DOHH2 (cell line): ENCODE measurements around the gene MYH11.

Experiments
- H3F3A ChIP-seq: fragments of 200-600 bp; sonication (generic), shearing (Covaris generic); 2 replicates; pipeline ENCODE4 v1.6.0; 2016; ENCODE audit warnings: antibody characterized with exemption, mild to moderate bottlenecking; ENCODE audit not compliant: control insufficient read depth, insufficient read depth
- H3K27ac ChIP-seq: fragments of 200-600 bp; sonication (generic); 2 replicates; pipeline ENCODE4 v1.5.1; 2014; ENCODE audit warnings: low read depth, mild to moderate bottlenecking, low read length, moderate library complexity
- H3K27me3 ChIP-seq: fragments of 200-600 bp; sonication (generic); 2 replicates; pipeline ENCODE4 v1.6.1; 2014; ENCODE audit warnings: mild to moderate bottlenecking, low read length, mixed read lengths; ENCODE audit not compliant: control insufficient read depth
- H3K36me3 ChIP-seq: fragments of 200-600 bp; sonication (generic); 2 replicates; pipeline ENCODE4 v1.6.1; 2014; ENCODE audit warnings: mild to moderate bottlenecking, low read length, moderate library complexity, mixed read lengths; ENCODE audit not compliant: control insufficient read depth
- H3K4me1 ChIP-seq: fragments of 200-600 bp; sonication (generic); 2 replicates; pipeline ENCODE4 v1.6.1; 2014; ENCODE audit warnings: mild to moderate bottlenecking, low read length, mixed read lengths; ENCODE audit not compliant: control insufficient read depth
- H3K4me2 ChIP-seq: fragments of 200-600 bp; sonication (generic); 2 replicates; pipeline ENCODE4 v1.6.0; 2014; ENCODE audit warnings: mild to moderate bottlenecking, low read length, moderate library complexity
- H3K4me3 ChIP-seq: fragments of 200-600 bp; sonication (generic); 2 replicates; pipeline ENCODE4 v1.5.1; 2014; ENCODE audit warnings: mild to moderate bottlenecking, low read length, mixed read lengths
- H3K79me2 ChIP-seq: fragments of 200-600 bp; sonication (generic); 2 replicates; pipeline ENCODE4 v1.6.1; 2014; ENCODE audit warnings: mild to moderate bottlenecking, low read length, mixed read lengths; ENCODE audit not compliant: control insufficient read depth
- H3K9me2 ChIP-seq: fragments of 200-600 bp; sonication (generic); replicated peaks from 2 replicates; pipeline ENCODE4 v1.6.1; 2014; ENCODE audit warnings: mild to moderate bottlenecking, low read length, mixed read lengths; ENCODE audit not compliant: control insufficient read depth
- H3K9me3 ChIP-seq: fragments of 200-600 bp; sonication (generic); 2 replicates; pipeline ENCODE4 v1.6.1; 2014; ENCODE audit warnings: antibody characterized with exemption, low read length, mixed read lengths; ENCODE audit not compliant: control insufficient read depth, insufficient read depth
- H4K20me1 ChIP-seq: fragments of 200-600 bp; sonication (generic); 2 replicates; pipeline ENCODE4 v1.6.0; 2014; ENCODE audit warnings: low read depth, mild to moderate bottlenecking, antibody characterized with exemption, low read length, moderate library complexity; ENCODE audit not compliant: control insufficient read depth, insufficient read depth
- CTCF ChIP-seq: fragments of 200-600 bp; sonication (generic); IDR thresholded peaks from one replicate; pipeline ENCODE4 v1.5.1; 2014; ENCODE audit warnings: antibody characterized with exemption, mild to moderate bottlenecking, low read depth, low read length; ENCODE audit not compliant: poor library complexity, severe bottlenecking
- EZH2phosphoT487 ChIP-seq: fragments of 200-600 bp; sonication (generic); IDR thresholded peaks from 2 replicates; pipeline ENCODE4 v1.6.1; 2017; ENCODE audit warnings: borderline replicate concordance, mild to moderate bottlenecking, antibody characterized with exemption, low read length, moderate library complexity, mixed read lengths

MYH11 gene

GRCh38 chr16:15741207-15741871 is 115.5 kb downstream of the MYH11 start:
- Histone ChIP-seq H3K9me2 (no peaks in the 10 kb centered on the region), H3K9me3 (no peaks in the 10 kb centered on the region), H3F3A (no peaks in the 10 kb centered on the region), H3K4me3 (no peak overlapping the region), H3K4me2 (no peak overlapping the region), H3K4me1 (peaks cover 11% of the 10 kb centered on the region), H3K36me3 (no peaks in the 10 kb centered on the region), H3K27ac (no peak overlapping the region), H3K27me3 (peaks cover 4% of the 10 kb centered on the region), H4K20me1 (no peaks in the 10 kb centered on the region), H3K79me2 (no peaks in the 10 kb centered on the region)
- no peak for TF ChIP-seq CTCF
- TF ChIP-seq EZH2phosphoT487: no peak

- TF ChIP-seq EZH2phosphoT487 (no peak), CTCF (no peak)
- Histone ChIP-seq H3K9me3 (no peaks in the 10 kb centered on the region), H3K4me3 (no peak overlapping the region)
Observed at GRCh38 chr16:15739950-15740349, 116.9 kb downstream of the MYH11 start.

GRCh38 chr16:15739464-15739863 is 117.4 kb downstream of the MYH11 start:
- Histone ChIP-seq H3K27ac (no peak overlapping the region), H3K4me2 (no peak overlapping the region), H3F3A (no peaks in the 10 kb centered on the region)

More at GRCh38 chr16:15739950-15740349, 116.9 kb downstream of the MYH11 start:
- Histone ChIP-seq H3K27me3 (peaks cover 4% of the 10 kb centered on the region), H3F3A (no peaks in the 10 kb centered on the region), H3K36me3 (no peaks in the 10 kb centered on the region), H3K27ac (no peak overlapping the region), H4K20me1 (no peaks in the 10 kb centered on the region), H3K79me2 (no peaks in the 10 kb centered on the region), H3K4me1 (peaks cover 11% of the 10 kb centered on the region), H3K9me2 (no peaks in the 10 kb centered on the region), H3K4me2 (no peak overlapping the region)

More at GRCh38 chr16:15739464-15739863, 117.4 kb downstream of the MYH11 start:
- TF ChIP-seq CTCF (no peak), EZH2phosphoT487 (no peak)
- Histone ChIP-seq H4K20me1 (no peaks in the 10 kb centered on the region), H3K9me2 (no peaks in the 10 kb centered on the region), H3K36me3 (no peaks in the 10 kb centered on the region), H3K9me3 (no peaks in the 10 kb centered on the region), H3K4me3 (no peak overlapping the region), H3K4me1 (peaks cover 11% of the 10 kb centered on the region), H3K27me3 (peaks cover 4% of the 10 kb centered on the region), H3K79me2 (no peaks in the 10 kb centered on the region)
